ENCODE data around the gene PLEKHM3. TPM values are rescaled to one million over a fixed set of nuclear protein-coding genes. Genes with fewer than 3 reads are reported as not detected.

PLEKHM3 gene
- polyA plus RNA-seq, 1 experiment, result 7.0 TPM

- no peak overlapping the region for H3K27ac ChIP-seq (ENCODE audit: low read depth, low read length)
- H3K9me3 ChIP-seq (ENCODE audit: control insufficient read depth, insufficient read depth, low read length), result no peaks in the 10 kb centered on the region
- no peaks in the 10 kb centered on the region for H3K27me3 ChIP-seq (ENCODE audit: control insufficient read depth, insufficient read depth, low read length)
- ChIA-PET POLR2A (interaction anchor here (0.5 kb wide), 1 partner anchor 456 kb away, joined by 4 read pairs; no protein-coding TSS in a partner anchor), CTCF (interaction anchor here (0.7 to 1.1 kb wide), 4 partner anchors 13 to 53 kb away, joined by 3 to 5 read pairs (median 4); no protein-coding TSS in a partner anchor)
- TF ChIP-seq, protein P1, sequence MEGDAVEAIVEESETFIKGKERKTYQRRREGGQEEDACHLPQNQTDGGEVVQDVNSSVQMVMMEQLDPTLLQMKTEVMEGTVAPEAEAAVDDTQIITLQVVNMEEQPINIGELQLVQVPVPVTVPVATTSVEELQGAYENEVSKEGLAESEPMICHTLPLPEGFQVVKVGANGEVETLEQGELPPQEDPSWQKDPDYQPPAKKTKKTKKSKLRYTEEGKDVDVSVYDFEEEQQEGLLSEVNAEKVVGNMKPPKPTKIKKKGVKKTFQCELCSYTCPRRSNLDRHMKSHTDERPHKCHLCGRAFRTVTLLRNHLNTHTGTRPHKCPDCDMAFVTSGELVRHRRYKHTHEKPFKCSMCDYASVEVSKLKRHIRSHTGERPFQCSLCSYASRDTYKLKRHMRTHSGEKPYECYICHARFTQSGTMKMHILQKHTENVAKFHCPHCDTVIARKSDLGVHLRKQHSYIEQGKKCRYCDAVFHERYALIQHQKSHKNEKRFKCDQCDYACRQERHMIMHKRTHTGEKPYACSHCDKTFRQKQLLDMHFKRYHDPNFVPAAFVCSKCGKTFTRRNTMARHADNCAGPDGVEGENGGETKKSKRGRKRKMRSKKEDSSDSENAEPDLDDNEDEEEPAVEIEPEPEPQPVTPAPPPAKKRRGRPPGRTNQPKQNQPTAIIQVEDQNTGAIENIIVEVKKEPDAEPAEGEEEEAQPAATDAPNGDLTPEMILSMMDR (IDR thresholded peaks at IDR 0.05; ENCODE audit: low read depth, low read length), result no peak
- H3K4me3 ChIP-seq (ENCODE audit: low read depth, low read length), result no peak overlapping the region
- no peak for DNase-seq (ENCODE audit: low read depth, low spot score)
These were observed 38.2 kb downstream of the PLEKHM3 start for GRCh38 chr2:207987025-207987716.

- H3K27me3 ChIP-seq (ENCODE audit: control insufficient read depth, insufficient read depth, low read length), result no peaks in the 10 kb centered on the region
- H3K9me3 ChIP-seq (ENCODE audit: control insufficient read depth, insufficient read depth, low read length), result no peaks in the 10 kb centered on the region
- POLR2A ChIA-PET, result no interaction called here
- H3K4me3 ChIP-seq (ENCODE audit: low read depth, low read length), result no peak overlapping the region
- CTCF ChIA-PET, result no interaction called here
- DNase-seq (ENCODE audit: low read depth, low spot score), result no peak
- H3K27ac ChIP-seq (ENCODE audit: low read depth, low read length), result no peak overlapping the region
- TF ChIP-seq, protein P1 (IDR thresholded peaks at IDR 0.05; ENCODE audit: low read depth, low read length), result no peak
These were observed 40.4 kb downstream of the PLEKHM3 start for GRCh38 chr2:207984765-207985480.

- DNase-seq (ENCODE audit: low read depth, low spot score), result no peak
- ChIA-PET CTCF (no interaction called here), POLR2A (no interaction called here)
- H3K4me3 ChIP-seq (ENCODE audit: low read depth, low read length), result no peak overlapping the region
- H3K9me3 ChIP-seq (ENCODE audit: control insufficient read depth, insufficient read depth, low read length), result no peaks in the 10 kb centered on the region
- TF ChIP-seq, protein P1 (IDR thresholded peaks at IDR 0.05; ENCODE audit: low read depth, low read length), result no peak
- no peak overlapping the region for H3K27ac ChIP-seq (ENCODE audit: low read depth, low read length)
- no peaks in the 10 kb centered on the region for H3K27me3 ChIP-seq (ENCODE audit: control insufficient read depth, insufficient read depth, low read length)
These were observed 41.7 kb downstream of the PLEKHM3 start for GRCh38 chr2:207983641-207984042.

DNA sequence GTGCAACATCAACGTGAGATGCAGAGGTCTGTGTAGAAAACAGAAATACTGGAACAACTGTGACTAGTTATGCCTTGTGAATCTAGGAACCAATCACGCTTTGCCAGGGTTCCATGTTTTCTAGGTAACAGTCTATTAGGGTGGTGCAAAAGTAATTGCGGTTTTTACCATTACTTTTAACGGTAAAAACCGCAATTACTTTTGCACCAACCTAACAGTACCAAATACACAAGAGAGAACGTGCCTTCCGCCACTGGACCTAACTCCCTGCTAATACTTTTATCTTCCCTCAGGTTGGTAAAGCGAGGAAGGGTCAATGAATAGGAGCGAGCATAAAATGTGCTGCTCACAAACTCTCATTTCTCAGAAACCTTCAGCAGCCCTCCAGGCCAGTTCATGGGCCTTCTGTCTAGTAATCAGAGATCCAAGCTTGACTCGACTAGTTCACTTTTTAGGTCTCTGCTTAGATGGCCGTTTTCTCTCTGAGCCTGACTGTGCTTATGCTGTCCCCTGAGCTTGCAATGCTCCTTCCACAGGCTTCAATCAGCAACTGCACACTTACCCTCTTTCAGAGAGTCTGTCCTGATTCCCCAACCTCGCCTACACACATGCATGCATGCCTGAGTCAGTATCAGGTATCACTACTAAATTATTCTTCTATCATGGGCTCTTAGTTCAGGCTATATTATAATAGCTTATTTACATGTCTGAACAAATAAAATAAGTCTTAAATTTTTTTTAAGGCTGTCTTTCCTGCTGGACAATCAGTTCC is 47.0 kb downstream of the PLEKHM3 start:
- TF ChIP-seq, protein P1 (IDR thresholded peaks at IDR 0.05; ENCODE audit: low read depth, low read length), result no peak
- H3K4me3 ChIP-seq (ENCODE audit: low read depth, low read length), result no peak overlapping the region
- DNase-seq (ENCODE audit: low read depth, low spot score), result no peak
- no peaks in the 10 kb centered on the region for H3K9me3 ChIP-seq (ENCODE audit: control insufficient read depth, insufficient read depth, low read length)
- ChIA-PET CTCF (interaction anchor here (1.0 kb wide), 1 partner anchor 62 kb away, joined by 3 read pairs; no protein-coding TSS in a partner anchor), POLR2A (no interaction called here)
- H3K27ac ChIP-seq (ENCODE audit: low read depth, low read length), result no peak overlapping the region
- H3K27me3 ChIP-seq (ENCODE audit: control insufficient read depth, insufficient read depth, low read length), result no peaks in the 10 kb centered on the region

Data from AG04450 (cell line).